HEK293T (cell line): ENCODE results near the gene AGAP1.

Experiments
- ARNT ChIP-seq: fragments of 450-650 bp; IDR thresholded peaks from 2 replicates; pipeline ENCODE4 v1.6.1; 2017; ENCODE audit warnings: mild to moderate bottlenecking
- BHLHE40 ChIP-seq: fragments of 450-650 bp; IDR thresholded peaks from 2 replicates; pipeline ENCODE4 v1.6.1; 2016; ENCODE audit warnings: mild to moderate bottlenecking, moderate library complexity, borderline replicate concordance
- ELF4 ChIP-seq: fragments of 450-650 bp; IDR thresholded peaks from 2 replicates; pipeline ENCODE4 v1.6.1; 2017; ENCODE audit warnings: antibody characterized with exemption
- FOXA1 ChIP-seq: fragments of 450-650 bp; IDR thresholded peaks from 2 replicates; pipeline ENCODE4 v1.6.1; 2016; ENCODE audit warnings: mild to moderate bottlenecking
- FOXM1 ChIP-seq: fragments of 450-650 bp; IDR thresholded peaks from 2 replicates; pipeline ENCODE4 v1.6.1; 2017; ENCODE audit warnings: mild to moderate bottlenecking, borderline replicate concordance
- HDGF ChIP-seq: fragments of 450-650 bp; IDR thresholded peaks from 2 replicates; pipeline ENCODE4 v1.6.1; 2017; ENCODE audit warnings: antibody characterized with exemption, borderline replicate concordance
- LEF1 ChIP-seq: fragments of 450-650 bp; IDR thresholded peaks from 2 replicates; pipeline ENCODE4 v1.6.1; 2017; ENCODE audit warnings: mild to moderate bottlenecking, borderline replicate concordance
- PKNOX1 ChIP-seq: fragments of 450-650 bp; IDR thresholded peaks from 2 replicates; pipeline ENCODE4 v1.6.1; 2016
- SP1 ChIP-seq: fragments of 450-650 bp; IDR thresholded peaks from 2 replicates; pipeline ENCODE4 v1.6.1; 2017
- SUZ12 ChIP-seq: fragments of 450-650 bp; IDR thresholded peaks from 2 replicates; pipeline ENCODE4 v1.6.1; 2016; ENCODE audit warnings: mild to moderate bottlenecking
- TARDBP ChIP-seq: fragments of 450-650 bp; IDR thresholded peaks from 2 replicates; pipeline ENCODE4 v1.6.1; 2016
- ZNF384 ChIP-seq: fragments of 450-650 bp; IDR thresholded peaks from 2 replicates; pipeline ENCODE4 v1.6.1; 2016

- no peak for TF ChIP-seq BHLHE40
- TF ChIP-seq ARNT, result no peak
- TF ChIP-seq ZNF384, result no peak
- TF ChIP-seq SP1, result no peak
- no peak for TF ChIP-seq FOXM1
- TF ChIP-seq LEF1, result no peak
- TF ChIP-seq FOXA1, result no peak
- no peak for TF ChIP-seq PKNOX1
- TF ChIP-seq SUZ12, result no peak
- no peak for TF ChIP-seq TARDBP
- no peak for TF ChIP-seq HDGF
- no peak for TF ChIP-seq ELF4
Observed at GRCh38 chr2:235554936-235555335, 61.1 kb downstream of the AGAP1 start.
